Transverse colon (tissue), 4 donors: ENCODE measurements around the gene P3H2. TPM values are rescaled to one million over a fixed set of nuclear protein-coding genes. Genes with fewer than 3 reads are reported as not detected.
A peak's percentile ranks its signal among the peaks of the same experiment; 100 is the strongest.

ENCODE experiments used
- DNase-seq: peaks from one replicate; pipeline ENCODE4 v3.0.0-alpha.2; 2019
- H3K27ac ChIP-seq, 4 donors: fragments of 200-600 bp; sonication (generic); 2 replicates each; pipeline ENCODE4 v1.5.1; 2016 to 2018; ENCODE audit warnings: inconsistent platforms in 4 of 4
- H3K27me3 ChIP-seq: fragments of 200-600 bp; sonication (generic); 2 replicates; pipeline ENCODE4 v1.5.1; 2017; ENCODE audit warnings: inconsistent platforms
- H3K36me3 ChIP-seq, 4 donors: fragments of 200-600 bp; sonication (generic); 2 replicates each; pipeline ENCODE4 v1.5.1; 2017 to 2019; ENCODE audit warnings: inconsistent platforms in 4 of 4
- H3K4me1 ChIP-seq, 4 donors: fragments of 200-600 bp; sonication (generic); 2 replicates each; pipeline ENCODE4 v1.5.1; 2017 to 2020; ENCODE audit warnings: inconsistent platforms in 4 of 4
- H3K4me3 ChIP-seq, 4 donors: fragments of 200-600 bp; sonication (generic); 1 replicate in 1 of 4; 2 replicates in 3 of 4; pipeline versions ENCODE4 v1.5.1 to v1.6.1; 2017 to 2019; ENCODE audit warnings: inconsistent platforms in 4 of 4
- H3K9me3 ChIP-seq, 2 donors: fragments of 200-600 bp; sonication (generic); 2 replicates each; pipeline ENCODE4 v1.5.1; 2017 to 2019; ENCODE audit warnings: inconsistent platforms in 2 of 2
- EP300 ChIP-seq: sonication (generic); formaldehyde crosslinking; IDR thresholded peaks from one replicate; pipeline ENCODE4 v1.6.1; 2017; ENCODE audit warnings: antibody characterized with exemption, low read depth
- POLR2A ChIP-seq: fragments of 450-650 bp; IDR thresholded peaks from one replicate; pipeline ENCODE4 v1.6.1; 2016; ENCODE audit warnings: antibody characterized with exemption, mild to moderate bottlenecking, moderate library complexity
- POLR2AphosphoS5 ChIP-seq, 3 donors: sonication (generic); formaldehyde crosslinking; IDR thresholded peaks; one replicate each; pipeline ENCODE4 v1.6.1; 2016; ENCODE audit warnings: antibody characterized with exemption in 3 of 3
- WGBS, 2 donors: methylation state at CpG; one replicate each; pipeline ENCODE4 v1.1.5; 2018; ENCODE audit warnings: low coverage in 1 of 2; 5-methylcytosine and 5-hydroxymethylcytosine counted together
- in situ Hi-C, 4 donors: fragments of 200-750 bp; cut with MboI; loops; one replicate each; pipeline versions ENCODE4 v1.15.0 to v1.15.1; 2017; ENCODE audit warnings: low sequenced_read_pairs in 3 of 4, low pct_ligation_motif_present in 1 of 4, low pct_unique_long_range_greater_than_20kb in 1 of 4
- intact Hi-C: fragments of 100-400 bp; cut with DNase I; formaldehyde crosslinking; loops from one replicate; pipeline ENCODE4 v1.15.1; 2023; ENCODE audit warnings: low total_unique reads
- total RNA-seq, 4 donors: library from RNA; depleted of rRNA; stranded (reverse); fragments of >200 nt; gene quantifications; one replicate each; pipeline ENCODE4 v1.1.0, GENCODE V29; 2016
- TF ChIP-seq, protein P1 (sequence below), 5 experiments: fragments of 200-600 bp in 3 of 5; fragments of 450-650 bp in 2 of 5; sonication (generic) in 3 of 5; IDR thresholded peaks; 1 replicate in 2 of 5; 2 replicates in 3 of 5; pipeline ENCODE4 v1.5.1; 2016 to 2017; ENCODE audit warnings: antibody characterized with exemption in 5 of 5, inconsistent platforms in 3 of 5, mild to moderate bottlenecking in 2 of 5, moderate library complexity in 1 of 5

Gene P3H2
- total RNA-seq, 4 donors from 2014 or later, result 26.6 to 153 (median 54.3) TPM

GRCh38 chr3:190070622-190071347 lies 49.9 kb downstream of the P3H2 start:
- in situ Hi-C loops, result no loop called here
- no peak for DNase-seq
- Histone ChIP-seq H3K9me3 (no peaks in the 10 kb centered on the region), H3K4me3 (no peak overlapping the region), H3K4me1 (peaks cover 0 to 11% (median 7%) of the 10 kb centered on the region in 4 donors), H3K27me3 (no peaks in the 10 kb centered on the region), H3K36me3 (no peaks in the 10 kb centered on the region), H3K27ac (no peak overlapping the region)
- 83 to 87% methylated on average over 5 of the region's 5 CpGs for WGBS, 2 donors
- no peak for TF ChIP-seq POLR2AphosphoS5 (IDR thresholded peaks at IDR 0.05)
- no peak for TF ChIP-seq EP300
- TF ChIP-seq, protein P1, sequence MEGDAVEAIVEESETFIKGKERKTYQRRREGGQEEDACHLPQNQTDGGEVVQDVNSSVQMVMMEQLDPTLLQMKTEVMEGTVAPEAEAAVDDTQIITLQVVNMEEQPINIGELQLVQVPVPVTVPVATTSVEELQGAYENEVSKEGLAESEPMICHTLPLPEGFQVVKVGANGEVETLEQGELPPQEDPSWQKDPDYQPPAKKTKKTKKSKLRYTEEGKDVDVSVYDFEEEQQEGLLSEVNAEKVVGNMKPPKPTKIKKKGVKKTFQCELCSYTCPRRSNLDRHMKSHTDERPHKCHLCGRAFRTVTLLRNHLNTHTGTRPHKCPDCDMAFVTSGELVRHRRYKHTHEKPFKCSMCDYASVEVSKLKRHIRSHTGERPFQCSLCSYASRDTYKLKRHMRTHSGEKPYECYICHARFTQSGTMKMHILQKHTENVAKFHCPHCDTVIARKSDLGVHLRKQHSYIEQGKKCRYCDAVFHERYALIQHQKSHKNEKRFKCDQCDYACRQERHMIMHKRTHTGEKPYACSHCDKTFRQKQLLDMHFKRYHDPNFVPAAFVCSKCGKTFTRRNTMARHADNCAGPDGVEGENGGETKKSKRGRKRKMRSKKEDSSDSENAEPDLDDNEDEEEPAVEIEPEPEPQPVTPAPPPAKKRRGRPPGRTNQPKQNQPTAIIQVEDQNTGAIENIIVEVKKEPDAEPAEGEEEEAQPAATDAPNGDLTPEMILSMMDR (IDR thresholded peaks at IDR 0.05), result no peak
- TF ChIP-seq POLR2A, result no peak
- intact Hi-C loops, result no loop called here

GRCh38 chr3:190065204-190065603 lies 55.5 kb downstream of the P3H2 start:
- intact Hi-C loops (no loop called here), in situ Hi-C loops (no loop called here)
- Histone ChIP-seq H3K9me3 (no peaks in the 10 kb centered on the region), H3K27me3 (no peaks in the 10 kb centered on the region), H3K4me1 (peaks cover 5 to 28% (median 14%) of the 10 kb centered on the region in 4 donors), H3K4me3 (no peak overlapping the region), H3K27ac (peak overlapping the region; percentile 47 to 78 (median 62)), H3K36me3 (no peaks in the 10 kb centered on the region)
- no peak for DNase-seq
- peak in 1 of 3 donors; percentile 24 for TF ChIP-seq POLR2AphosphoS5 (IDR thresholded peaks at IDR 0.05)
- TF ChIP-seq, protein P1 (IDR thresholded peaks at IDR 0.05), result no peak
- no peak for TF ChIP-seq EP300
- no peak for TF ChIP-seq POLR2A
- WGBS, 2 donors, result 47 to 50% methylated on average over 2 of the region's 2 CpGs

GRCh38 chr3:190064659-190065058 lies 56.0 kb downstream of the P3H2 start:
- 80% methylated on average over 1 to 2 of the region's 2 CpGs for WGBS, 2 donors
- no peak overlapping the region for H3K4me3 ChIP-seq
- H3K27ac ChIP-seq, result peak overlapping the region; percentile 47 to 78 (median 62)
- peaks cover 5 to 28% (median 14%) of the 10 kb centered on the region in 4 donors for H3K4me1 ChIP-seq
- H3K9me3 ChIP-seq, result no peaks in the 10 kb centered on the region
- no peaks in the 10 kb centered on the region for H3K27me3 ChIP-seq
- in situ Hi-C loops (no loop called here), intact Hi-C loops (no loop called here)
- DNase-seq, result no peak
- H3K36me3 ChIP-seq, result no peaks in the 10 kb centered on the region
- TF ChIP-seq POLR2AphosphoS5 (IDR thresholded peaks at IDR 0.05) (no peak), POLR2A (no peak), EP300 (no peak)
- TF ChIP-seq, protein P1 (IDR thresholded peaks at IDR 0.05), result no peak

- Histone ChIP-seq H3K27me3 (no peaks in the 10 kb centered on the region), H3K4me3 (no peak overlapping the region), H3K36me3 (no peaks in the 10 kb centered on the region), H3K4me1 (peaks cover 5 to 25% (median 14%) of the 10 kb centered on the region in 4 donors), H3K27ac (peak overlapping the region in 3 of 4 donors; percentile 47 to 78 (median 66)), H3K9me3 (no peaks in the 10 kb centered on the region)
- in situ Hi-C loops, result no loop called here
- 23 to 26% methylated on average over 3 of the region's 3 CpGs for WGBS, 2 donors
- no peak for TF ChIP-seq EP300
- peak in 1 of 3 donors; percentile 28 for TF ChIP-seq POLR2AphosphoS5 (IDR thresholded peaks at IDR 0.05)
- intact Hi-C loops, result no loop called here
- peak; percentile 11 for DNase-seq
These were observed 56.6 kb downstream of the P3H2 start for GRCh38 chr3:190064112-190064511.
